Fibroblast of skin of scalp (primary cell): ENCODE data around the gene GADD45GIP1.
"Not testable (repeated sequence)": the region's sequence is repeated elsewhere in the genome, so short reads cannot be mapped to it uniquely, and the experiment has no call there.

ENCODE experiments used
- DNase-seq: peaks from one replicate; pipeline ENCODE4 v3.0.0-alpha.2; 2013

GADD45GIP1 gene

DNA sequence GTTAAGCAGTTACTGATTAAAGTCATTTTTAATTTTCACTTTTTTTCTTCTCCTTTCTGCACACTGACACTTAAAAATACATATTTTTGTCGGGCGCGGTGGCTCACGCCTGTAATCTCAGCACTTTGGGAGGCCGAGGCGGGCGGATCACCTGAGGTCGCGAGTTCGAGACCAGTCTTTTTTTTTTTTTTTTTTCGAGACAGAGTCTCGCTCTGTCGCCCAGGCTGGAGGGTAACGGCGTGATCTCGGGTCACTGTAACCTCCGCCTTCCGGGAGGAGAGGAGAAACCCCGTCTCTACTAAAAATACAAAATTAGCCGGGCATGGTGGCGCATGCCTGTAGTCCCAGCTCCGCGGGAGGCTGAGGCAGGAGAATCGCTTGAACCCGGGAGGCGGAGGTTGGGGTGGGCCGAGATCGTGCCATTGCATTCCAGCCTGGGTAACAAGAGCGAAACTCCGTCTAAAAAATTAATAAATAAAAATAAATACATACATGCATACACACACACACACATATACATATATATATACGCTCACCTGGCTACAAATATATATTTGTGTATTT lies 448 bp upstream of the GADD45GIP1 start:
- DNase-seq = not testable (repeated sequence)

DNA sequence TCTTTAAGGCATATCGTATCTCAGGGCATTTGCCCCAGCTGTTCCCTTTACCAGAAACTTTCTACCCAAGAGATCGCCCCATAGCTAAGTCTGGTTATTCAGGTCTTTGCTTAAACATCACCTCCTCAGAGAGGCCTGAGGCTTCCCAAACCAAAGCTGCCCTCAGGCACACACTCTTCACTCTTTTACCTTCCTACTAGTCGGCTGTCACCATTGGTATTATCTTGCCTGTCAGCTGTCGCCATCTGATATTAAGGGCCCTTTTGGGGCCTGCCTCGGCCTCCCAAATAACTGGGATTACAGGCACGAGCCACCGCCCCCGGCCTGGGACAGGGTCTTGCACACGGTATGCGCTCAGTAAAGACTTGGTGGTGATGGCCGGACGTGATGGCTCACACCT lies 1.0 kb downstream of the GADD45GIP1 start:
- no peak for DNase-seq

DNA sequence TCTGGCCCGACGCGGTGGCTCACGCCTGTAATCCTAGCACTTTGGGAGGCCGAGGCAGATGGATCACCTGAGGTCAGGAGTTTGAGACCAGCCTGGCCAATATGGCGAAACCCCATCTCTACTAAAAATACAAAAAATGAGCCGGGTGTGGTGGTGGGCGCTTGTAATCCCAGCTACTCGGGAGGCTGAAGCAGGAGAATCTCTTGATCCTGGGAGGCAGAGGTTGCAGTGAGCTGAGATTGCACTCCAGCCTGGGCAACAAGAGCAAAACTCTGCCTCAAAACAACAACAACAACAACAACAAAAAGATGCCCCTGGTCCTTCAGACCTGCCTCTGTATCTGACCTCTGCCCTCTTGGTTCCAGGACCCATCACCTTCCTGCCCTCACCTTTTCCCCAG lies 1.4 kb downstream of the GADD45GIP1 start:
- not testable (repeated sequence) for DNase-seq

- DNase-seq = no peak
These were observed 2.4 kb downstream of the GADD45GIP1 start for GRCh38 chr19:12954612-12954962.

- no peak for DNase-seq
These were observed 3.0 kb downstream of the GADD45GIP1 start for GRCh38 chr19:12953799-12954611.

DNA sequence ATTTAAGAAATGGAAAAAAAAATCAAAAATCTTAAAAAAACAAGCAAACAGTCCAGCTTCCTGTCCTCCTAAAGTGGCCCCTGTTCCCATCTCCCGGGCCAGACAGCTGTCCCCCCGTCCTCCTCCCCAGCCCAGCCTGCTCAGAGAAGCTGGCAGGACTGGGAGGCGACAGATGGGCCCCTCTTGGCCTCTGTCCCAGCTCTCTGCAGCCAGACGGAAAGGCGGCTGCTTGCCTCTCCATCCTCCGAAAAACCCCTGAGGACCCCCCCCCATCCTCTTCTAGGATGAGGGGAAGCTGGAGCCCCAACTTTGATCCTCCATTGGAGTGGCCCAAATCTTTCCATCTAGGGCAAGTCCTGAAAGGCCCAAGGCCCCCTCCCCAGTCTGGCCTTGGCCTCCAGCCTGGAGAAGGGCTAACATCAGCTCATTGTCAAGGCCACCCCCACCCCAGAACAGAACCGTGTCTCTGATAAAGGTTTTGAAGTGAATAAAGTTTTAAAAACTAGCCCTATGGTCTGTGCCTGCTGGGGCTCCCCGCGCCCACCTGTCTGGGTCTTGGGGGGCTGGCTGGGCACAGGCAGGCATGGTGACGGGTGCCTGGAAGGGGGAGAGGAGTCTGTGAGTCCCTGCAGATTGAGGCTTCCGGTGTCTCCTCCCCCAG lies 3.8 kb downstream of the GADD45GIP1 start:
- no peak for DNase-seq

DNA sequence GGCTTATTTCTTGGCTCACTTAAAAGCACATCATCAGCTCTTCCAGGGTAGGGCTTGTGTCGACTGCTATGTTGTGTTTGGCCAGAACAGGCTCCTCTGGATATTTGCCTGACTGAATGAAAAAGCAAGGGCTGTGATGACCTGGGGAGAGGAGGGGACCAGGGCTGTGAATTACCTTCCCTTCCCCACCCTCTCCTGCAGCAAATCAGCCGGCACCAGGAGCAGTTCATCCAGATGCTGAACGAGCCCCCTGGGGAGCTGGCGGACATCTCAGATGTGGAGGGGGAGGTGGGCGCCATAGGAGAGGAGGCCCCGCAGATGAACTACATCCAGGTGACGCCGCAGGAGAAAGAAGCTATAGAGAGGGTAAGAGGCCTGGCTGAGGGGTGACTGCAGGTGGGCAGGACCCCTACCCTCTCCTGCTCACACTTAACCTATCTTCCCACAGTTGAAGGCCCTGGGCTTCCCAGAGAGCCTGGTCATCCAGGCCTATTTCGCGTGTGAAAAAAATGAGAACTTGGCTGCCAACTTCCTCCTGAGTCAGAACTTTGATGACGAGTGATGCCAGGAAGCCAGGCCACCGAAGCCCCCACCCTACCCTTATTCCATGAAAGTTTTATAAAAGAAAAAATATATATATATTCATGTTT lies 4.4 kb downstream of the GADD45GIP1 start:
- DNase-seq = peak; percentile 83

GRCh38 chr19:12952050-12952449 lies 5.0 kb downstream of the GADD45GIP1 start:
- not testable (repeated sequence) for DNase-seq

DNA sequence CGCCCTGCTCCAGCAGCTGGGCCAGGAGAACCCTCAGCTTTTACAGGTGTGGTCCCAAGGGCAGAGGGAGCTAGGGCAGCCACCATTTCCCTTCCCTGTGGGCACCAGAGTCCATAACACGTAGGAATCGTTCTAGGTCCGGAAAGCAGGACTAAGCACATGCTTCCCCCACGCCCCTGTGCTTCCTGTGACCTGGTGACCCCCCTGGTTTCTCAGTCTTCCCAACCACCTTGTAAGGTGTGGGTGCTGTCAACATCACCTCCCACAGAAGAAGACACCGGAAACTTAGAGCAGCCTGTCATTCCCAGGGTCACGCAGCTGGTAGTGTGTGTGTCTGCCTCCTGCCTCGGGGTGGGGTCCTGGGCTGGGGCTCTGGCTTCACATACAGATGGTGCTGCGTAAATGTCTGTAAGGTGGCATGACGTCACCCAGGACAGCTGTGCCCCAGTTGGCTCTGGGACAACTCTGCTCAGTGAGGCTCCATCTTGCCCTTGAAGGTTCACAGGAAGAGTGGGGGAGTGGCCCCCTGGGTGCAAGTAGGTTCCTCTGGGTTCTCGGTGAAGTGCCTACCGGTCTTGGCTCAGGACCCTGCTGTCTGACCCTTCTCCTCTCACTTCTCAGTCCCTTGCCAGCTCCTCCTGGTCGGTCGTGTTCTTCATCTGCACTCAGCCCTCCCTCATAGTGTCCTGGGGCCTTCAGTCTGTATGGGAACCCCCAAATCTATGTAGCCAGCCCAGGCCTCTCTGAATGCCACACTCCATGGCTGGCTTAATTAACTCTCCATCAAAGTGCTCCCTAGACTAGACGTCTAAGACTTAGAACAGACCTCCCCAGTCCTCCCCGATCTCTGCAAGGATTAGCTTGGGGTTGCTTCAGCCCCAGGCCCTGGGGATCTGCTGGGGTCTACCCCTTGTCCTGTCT lies 7.4 kb downstream of the GADD45GIP1 start:
- DNase-seq = no peak

GRCh38 chr19:12948612-12949362 lies 8.2 kb downstream of the GADD45GIP1 start:
- no peak for DNase-seq

DNA sequence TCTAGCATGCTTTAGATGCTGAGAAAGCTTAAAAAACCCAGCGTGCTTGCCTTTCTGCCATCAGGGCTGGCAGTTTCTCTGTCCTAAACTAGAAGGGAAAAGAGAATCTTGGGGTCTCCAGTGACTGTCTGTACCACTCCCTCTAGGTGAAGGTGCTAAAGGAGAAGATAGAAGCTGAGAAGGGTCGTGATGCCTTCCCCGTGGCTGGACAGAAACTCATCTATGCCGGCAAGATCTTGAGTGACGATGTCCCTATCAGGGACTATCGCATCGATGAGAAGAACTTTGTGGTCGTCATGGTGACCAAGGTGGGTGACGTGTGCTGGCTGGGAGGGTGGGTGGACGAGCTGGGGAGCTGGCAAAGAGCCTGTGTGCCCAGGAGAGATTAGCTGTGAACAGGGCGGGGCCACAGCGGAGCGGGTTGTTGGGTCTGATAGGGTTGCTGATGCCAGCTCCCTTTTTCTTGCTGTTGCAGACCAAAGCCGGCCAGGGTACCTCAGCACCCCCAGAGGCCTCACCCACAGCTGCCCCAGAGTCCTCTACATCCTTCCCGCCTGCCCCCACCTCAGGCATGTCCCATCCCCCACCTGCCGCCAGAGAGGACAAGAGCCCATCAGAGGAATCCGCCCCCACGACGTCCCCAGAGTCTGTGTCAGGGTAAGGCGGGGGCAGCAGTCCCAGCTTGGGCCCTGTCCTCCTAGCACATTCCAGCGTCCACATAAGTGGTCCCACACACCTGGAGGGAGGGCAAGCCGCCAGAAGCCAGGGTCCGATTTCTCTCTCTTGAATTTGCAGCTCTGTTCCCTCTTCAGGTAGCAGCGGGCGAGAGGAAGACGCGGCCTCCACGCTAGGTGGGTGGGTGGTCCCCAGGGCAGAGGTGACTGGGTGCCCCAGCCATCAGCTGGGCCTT lies 9.1 kb downstream of the GADD45GIP1 start:
- DNase-seq = no peak

- no peak for DNase-seq
These were observed 10.1 kb downstream of the GADD45GIP1 start for GRCh38 chr19:12946731-12947496.

DNA sequence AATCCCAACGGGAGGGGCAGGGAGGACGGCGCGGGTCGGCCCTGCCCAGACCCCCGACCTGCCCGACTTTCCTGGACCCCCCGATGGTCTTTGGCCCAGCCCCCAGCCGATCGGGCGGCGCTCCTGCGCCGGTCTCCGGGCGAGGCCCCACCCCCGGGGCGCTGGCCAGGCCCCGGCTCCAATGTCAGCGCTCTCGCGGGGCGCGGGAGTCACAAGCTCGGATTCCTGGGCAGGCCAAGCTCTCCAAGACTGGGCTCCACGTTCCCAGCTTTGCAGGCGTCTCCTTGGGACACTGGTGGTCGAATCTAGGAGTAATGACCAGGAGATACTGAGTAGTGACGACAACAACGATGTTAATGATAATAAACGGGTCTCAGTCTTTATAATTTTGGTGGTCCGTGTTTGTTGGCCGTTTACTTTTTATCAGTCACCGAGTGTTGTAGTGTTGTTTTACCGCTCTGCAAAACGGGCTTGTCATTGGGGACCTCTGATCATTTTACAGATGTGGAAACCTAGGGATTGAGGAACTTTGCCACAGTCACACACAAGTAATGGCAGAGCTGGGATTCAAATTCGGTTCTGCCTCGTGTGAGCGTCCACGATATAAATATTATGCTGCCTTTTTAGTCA lies 10.8 kb downstream of the GADD45GIP1 start:
- DNase-seq = peak; percentile 84

DNA sequence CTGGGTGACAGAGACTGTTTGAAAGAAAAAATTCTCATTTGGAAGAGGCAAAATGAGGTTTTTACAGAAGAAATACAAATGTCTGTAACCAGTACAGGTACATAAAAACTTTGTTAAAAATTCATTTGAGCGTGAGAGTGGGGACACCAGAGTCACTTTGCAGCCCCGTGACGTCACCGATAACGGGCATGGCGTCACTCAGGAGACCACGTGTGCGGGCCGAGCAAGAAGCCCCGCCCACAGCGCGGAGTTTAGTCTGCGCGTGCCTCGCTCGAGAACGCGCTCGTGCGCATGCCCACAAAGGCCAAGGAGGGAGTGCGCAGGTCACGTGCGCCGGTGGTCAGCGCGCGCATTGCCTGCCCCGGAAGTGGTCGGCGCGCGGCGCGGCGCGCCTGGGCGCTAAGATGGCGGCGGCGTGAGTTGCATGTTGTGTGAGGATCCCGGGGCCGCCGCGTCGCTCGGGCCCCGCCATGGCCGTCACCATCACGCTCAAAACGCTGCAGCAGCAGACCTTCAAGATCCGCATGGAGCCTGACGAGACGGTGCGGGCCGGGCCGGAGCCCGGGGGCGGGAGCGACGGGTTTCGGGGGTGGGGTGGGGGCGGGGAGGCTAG lies 11.4 kb downstream of the GADD45GIP1 start, which contains the start of gene RAD23A:
Gene RAD23A, plus strand, starts transcription at position 384 of the 613 bp plus-strand sequence. Its CDS starts 87 bp downstream, at position 471.
- peak; percentile 99 for DNase-seq

- no peak for DNase-seq
These were observed 12.8 kb downstream of the GADD45GIP1 start for GRCh38 chr19:12944104-12944674.

- no peak for DNase-seq
These were observed 13.5 kb downstream of the GADD45GIP1 start for GRCh38 chr19:12943437-12944044.

- no peak for DNase-seq
These were observed 16.1 kb downstream of the GADD45GIP1 start for GRCh38 chr19:12940897-12941296.
